ENCODE measurements around the gene PRELP.

- TF ChIP-seq POLR2AphosphoS5 (IDR thresholded peaks at IDR 0.05; ENCODE audit: low read depth, low read length) = no peak
- TF ChIP-seq SIN3A (IDR thresholded peaks at IDR 0.05; ENCODE audit: borderline replicate concordance, insufficient read depth, low read length) = no peak
- no peak for TF ChIP-seq TAF1 (IDR thresholded peaks at IDR 0.05; ENCODE audit: borderline replicate concordance, insufficient read depth, low read length)
- TF ChIP-seq, protein P1, sequence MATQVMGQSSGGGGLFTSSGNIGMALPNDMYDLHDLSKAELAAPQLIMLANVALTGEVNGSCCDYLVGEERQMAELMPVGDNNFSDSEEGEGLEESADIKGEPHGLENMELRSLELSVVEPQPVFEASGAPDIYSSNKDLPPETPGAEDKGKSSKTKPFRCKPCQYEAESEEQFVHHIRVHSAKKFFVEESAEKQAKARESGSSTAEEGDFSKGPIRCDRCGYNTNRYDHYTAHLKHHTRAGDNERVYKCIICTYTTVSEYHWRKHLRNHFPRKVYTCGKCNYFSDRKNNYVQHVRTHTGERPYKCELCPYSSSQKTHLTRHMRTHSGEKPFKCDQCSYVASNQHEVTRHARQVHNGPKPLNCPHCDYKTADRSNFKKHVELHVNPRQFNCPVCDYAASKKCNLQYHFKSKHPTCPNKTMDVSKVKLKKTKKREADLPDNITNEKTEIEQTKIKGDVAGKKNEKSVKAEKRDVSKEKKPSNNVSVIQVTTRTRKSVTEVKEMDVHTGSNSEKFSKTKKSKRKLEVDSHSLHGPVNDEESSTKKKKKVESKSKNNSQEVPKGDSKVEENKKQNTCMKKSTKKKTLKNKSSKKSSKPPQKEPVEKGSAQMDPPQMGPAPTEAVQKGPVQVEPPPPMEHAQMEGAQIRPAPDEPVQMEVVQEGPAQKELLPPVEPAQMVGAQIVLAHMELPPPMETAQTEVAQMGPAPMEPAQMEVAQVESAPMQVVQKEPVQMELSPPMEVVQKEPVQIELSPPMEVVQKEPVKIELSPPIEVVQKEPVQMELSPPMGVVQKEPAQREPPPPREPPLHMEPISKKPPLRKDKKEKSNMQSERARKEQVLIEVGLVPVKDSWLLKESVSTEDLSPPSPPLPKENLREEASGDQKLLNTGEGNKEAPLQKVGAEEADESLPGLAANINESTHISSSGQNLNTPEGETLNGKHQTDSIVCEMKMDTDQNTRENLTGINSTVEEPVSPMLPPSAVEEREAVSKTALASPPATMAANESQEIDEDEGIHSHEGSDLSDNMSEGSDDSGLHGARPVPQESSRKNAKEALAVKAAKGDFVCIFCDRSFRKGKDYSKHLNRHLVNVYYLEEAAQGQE (IDR thresholded peaks at IDR 0.05; ENCODE audit: insufficient read depth in 1 of 2, low read depth in 2 of 2, low read length in 2 of 2) = no peak
Measured at GRCh38 chr1:203508463-203509073, 33.0 kb downstream of the PRELP start.
